Fibroblast of skin of left quadriceps (primary cell): ENCODE measurements around the gene SPCS1.
"Not testable (repeated sequence)": the region's sequence is repeated elsewhere in the genome, so short reads cannot be mapped to it uniquely, and the experiment has no call there.

Source experiments
- DNase-seq, 2 experiments: peaks; one replicate each; pipeline ENCODE4 v3.0.0-alpha.2; 2013; ENCODE audit warnings: low read depth in 2 of 2

Gene SPCS1

GRCh38 chr3:52705688-52706686, at the start of gene SPCS1, which contains the start of gene GLT8D1:
Gene SPCS1, plus strand, starts transcription at chr3:52706106. Its CDS starts 141 bp downstream, at chr3:52706247.
Gene GLT8D1, minus strand, starts transcription at chr3:52705791. Its CDS starts 5,331 bp downstream, at chr3:52700460.
- peak; percentile 54 to 57 for DNase-seq

GRCh38 chr3:52660046-52660445, 45.9 kb upstream of the SPCS1 start:
- no peak for DNase-seq

GRCh38 chr3:52663098-52663497, 42.8 kb upstream of the SPCS1 start:
- DNase-seq = no peak

DNA sequence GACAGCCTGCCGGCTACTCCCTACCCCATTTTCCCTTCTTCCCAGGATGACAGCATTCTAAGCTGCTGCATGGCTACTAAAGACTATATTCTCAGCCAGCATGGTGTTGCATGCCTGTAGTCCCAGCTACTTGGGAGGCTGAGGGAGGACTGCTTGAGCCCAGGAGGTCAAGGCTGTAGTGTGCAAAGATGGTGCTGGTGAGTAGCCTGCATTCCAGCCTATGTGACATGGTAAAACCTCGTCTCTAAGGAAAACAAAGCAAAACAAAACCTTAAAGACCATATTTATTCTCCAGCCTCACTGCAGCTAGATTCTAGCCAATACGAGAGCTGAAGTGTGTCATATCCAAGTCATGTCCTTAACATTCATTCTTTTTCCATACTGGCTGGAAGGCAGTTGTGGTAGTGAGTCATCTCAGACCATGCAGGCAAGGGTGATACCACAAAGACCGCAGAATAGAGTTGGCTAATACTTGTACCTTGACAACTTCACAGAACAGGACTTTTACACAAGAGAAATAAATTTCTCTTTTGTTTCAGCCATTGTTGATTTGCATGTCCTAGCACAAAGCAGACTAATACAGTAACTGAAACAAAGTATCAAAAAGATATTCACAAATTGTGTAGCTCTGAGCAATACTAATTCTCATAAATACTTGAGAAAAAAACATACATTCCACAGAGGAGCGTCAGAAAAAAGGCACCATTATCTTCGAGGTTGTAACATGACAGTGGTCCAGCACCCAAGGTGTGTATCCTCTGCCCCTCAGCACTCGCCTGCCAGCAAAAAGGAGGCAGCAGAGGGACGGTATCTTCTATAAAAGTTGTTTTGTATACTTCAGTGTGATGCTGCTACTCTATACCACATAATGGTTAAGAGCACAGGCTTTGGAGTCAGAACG, 35.0 kb upstream of the SPCS1 start:
- DNase-seq = peak; percentile 99

- DNase-seq = no peak
These were observed 34.2 kb upstream of the SPCS1 start for GRCh38 chr3:52671676-52672075.

DNA sequence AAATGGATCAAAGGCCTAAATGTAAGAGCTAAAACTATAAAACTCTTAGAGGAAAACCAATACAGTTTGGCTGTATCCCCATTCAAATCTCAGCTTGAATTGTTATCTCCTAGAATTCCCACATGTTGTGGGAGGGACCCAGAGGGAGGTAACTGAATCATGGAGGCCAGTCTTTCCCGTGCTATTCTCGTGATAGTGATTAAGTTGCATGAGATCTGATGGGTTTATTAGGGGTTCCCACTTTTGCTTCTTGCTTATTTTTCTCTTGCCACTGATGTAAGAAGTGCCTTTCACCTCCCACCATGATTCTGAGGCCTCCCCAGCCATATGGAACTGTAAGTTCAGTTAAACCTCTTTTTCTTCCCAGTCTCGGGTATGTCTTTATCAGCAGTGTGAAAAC, 29.7 kb upstream of the SPCS1 start:
- not testable (repeated sequence) for DNase-seq

DNA sequence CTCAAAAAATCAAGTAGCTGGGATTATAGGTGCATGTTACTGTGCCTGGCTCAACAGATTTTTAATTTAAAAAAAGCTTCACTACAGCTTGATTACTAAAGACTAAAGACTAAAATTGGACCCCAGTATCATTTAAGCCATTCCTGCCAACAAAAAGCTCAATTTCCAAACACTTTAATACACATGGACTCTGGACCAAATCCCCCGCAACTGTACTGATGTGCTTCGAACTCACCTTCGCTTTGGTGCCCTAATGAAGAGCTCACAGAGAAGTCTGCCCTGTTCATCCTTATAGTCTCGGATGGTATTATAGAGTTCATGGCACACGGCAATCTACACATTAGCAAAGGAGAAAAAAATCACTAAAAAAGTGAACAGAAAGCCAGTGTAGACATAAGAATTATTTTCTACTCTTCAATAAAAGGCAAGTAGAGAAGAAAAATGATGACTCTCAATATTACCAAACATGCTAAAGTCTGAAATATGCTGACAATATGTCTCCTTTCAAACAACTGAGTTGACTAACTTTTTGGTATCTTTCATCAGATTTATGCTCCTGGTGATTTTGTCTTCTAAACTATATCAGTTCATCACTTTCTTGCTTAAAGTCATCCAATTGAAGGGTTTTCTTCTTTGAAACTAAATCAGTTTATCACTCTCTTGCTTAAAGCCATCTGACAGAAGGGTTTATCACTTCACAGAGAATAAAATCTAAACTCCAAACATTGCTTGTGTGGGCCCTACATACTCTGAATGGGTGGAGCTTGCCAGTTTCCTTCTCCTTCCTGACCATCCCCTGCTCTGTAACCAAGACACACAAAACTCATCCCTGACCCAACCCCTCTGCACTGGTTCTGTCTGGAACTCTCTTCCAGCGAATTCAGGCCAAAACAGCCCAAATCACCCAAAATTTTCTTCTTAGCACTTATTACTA, 27.4 kb upstream of the SPCS1 start:
- DNase-seq = no peak

- DNase-seq = no peak
These were observed 26.7 kb upstream of the SPCS1 start for GRCh38 chr3:52679199-52679538.

- no peak for DNase-seq
These were observed 26.1 kb upstream of the SPCS1 start for GRCh38 chr3:52679811-52680210.

GRCh38 chr3:52681596-52681995, 24.3 kb upstream of the SPCS1 start:
- DNase-seq = no peak

DNA sequence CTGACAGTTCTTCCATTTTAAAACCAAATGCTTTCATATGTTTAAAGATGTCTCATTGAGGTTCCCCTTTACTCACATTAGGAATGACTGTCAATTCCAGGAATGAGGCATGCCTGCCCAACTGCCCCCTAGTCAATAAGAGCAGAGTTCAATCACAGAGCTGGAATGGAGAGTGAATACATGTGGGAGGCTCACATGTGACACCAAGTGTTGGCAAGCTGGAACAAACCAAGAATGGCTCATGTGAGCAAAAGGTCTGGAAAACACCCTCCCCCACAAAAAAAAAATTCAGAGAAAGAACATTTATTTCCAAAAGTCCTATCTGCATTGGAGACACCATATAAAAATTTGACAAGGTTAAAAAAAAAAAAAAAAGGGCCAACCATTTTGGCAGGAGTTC, 23.9 kb upstream of the SPCS1 start:
- DNase-seq = peak in 1 of 2 experiments; percentile 40

- no peak for DNase-seq
These were observed 22.3 kb upstream of the SPCS1 start for GRCh38 chr3:52683611-52684010.

DNA sequence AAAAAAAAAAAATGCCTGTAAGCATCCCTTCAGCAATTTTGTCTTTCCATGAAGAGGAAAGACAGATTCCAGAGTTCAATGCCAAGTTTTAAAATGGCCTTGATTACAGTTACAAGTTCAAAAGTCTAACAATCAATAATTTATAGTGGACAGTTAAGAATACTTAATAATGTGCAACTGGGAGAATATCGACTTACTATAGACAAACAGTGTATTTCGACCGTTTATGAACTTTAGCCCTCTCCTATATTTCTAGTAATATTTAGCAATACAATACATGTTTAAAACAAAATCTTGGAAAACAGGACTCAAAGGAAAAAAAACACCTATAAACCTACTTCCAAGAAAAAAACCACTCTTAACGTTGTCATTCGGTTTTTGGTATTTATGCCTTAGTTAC, 21.7 kb upstream of the SPCS1 start:
- no peak for DNase-seq

DNA sequence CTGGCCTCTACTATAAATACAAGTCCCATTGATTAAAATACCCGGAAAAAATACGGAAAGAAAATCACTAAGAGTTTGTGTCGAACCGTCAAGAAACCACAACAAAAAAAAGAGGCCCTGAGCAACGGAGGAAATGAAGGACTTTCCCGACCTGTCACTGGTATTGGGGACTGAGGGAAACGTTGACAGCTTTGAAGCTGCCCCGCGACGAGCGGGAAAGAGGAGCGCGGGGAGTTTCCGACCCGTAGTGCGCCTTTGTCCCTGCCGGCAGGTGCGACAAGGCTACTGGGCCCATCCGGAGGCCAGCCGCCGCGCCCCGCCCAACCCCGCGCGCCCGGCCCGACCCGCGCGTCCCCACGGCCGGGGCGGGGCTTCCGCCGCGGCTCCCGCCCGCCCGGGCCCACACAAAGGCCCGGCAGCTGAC, 20.6 kb upstream of the SPCS1 start:
- peak in 1 of 2 experiments; percentile 20 for DNase-seq

DNA sequence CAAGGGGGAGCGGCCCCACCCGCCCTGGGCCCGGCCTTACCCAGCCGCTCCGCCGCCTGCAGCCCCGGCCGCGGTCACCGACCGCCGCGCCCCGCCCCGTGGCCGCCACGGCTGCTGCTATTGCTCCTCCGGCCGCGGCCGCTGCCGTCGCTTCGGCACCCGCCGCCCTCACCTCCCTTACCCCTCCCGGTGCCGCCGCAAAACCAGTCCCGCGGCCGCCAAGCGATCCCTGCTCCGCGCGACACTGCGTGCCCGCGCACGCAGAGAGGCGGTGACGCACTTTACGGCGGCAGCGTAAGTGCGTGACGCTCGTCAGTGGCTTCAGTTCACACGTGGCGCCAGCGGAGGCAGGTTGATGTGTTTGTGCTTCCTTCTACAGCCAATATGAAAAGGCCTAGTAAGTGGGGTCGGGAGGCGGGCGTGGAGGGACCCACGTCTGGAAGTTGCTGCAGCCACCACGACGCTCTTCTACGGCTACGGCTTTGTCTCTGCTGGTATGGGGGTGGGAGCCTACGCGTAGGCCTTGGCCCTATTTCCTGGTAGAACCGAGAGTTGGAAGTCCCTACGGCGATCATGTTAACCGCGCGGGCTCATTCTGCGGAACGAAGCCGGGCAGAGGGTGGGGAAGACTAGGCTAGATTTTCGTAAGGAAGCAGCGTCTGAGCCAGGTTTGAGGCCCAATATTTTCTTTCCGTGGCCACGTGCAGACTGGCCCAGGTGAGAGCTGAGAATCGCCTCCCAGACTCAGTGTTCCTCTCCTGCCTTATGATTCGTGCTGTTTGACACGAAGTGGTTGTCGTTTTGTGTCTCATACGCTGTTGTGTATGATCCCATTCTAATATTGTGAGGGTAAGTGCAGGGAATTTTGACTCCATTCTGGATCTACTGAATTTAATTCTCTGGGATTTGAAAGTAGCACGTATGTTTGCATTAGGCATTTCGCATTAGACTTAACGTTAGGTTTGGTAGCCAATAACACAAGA, 19.9 kb upstream of the SPCS1 start, which contains the start of the genes GNL3 and PBRM1:
GNL3 (plus strand) TSS at position 324 of the 983 bp plus-strand sequence; CDS start at position 385, 61 bp downstream.
PBRM1 (minus strand) TSS at position 205 of the 983 bp plus-strand sequence.
- peak; percentile 89 to 91 for DNase-seq

DNA sequence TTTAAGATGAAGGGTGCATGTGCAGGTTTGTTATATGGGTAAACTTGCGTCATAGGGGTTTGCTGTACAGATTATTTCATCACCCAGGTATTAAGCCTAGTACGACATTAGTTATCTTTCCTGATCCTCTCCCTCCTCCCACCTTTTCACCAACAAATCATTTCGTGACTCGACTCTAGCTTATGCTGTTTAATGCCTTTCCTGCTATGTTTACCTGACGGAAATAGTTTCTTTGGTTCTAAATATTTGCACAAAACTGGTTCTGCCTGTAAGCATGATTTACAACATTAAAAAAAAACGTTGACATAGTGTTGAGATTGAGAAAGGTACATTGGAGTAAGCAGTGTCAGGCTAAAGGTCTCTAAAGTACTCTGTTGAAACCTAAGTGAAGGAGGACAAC, 17.6 kb upstream of the SPCS1 start:
- DNase-seq = no peak

- DNase-seq = no peak
These were observed 16.8 kb upstream of the SPCS1 start for GRCh38 chr3:52689151-52689550.

GRCh38 chr3:52690560-52690959, 15.3 kb upstream of the SPCS1 start:
- no peak for DNase-seq

GRCh38 chr3:52693071-52693470, 12.8 kb upstream of the SPCS1 start:
- no peak for DNase-seq
